Spleen (tissue), 7 donors: ENCODE results near the gene PPP1R9B.

ENCODE experiments used
- POLR2AphosphoS5 ChIP-seq, 3 donors: sonication (generic); formaldehyde crosslinking; IDR thresholded peaks; one replicate each; pipeline ENCODE4 v1.5.1; 2017; ENCODE audit warnings: antibody characterized with exemption in 3 of 3
- TF ChIP-seq, protein P1 (sequence below), 11 experiments: fragments of 200-600 bp in 7 of 11; fragments of 450-650 bp in 4 of 11; sonication (generic) in 4 of 11; IDR thresholded peaks in 8 of 11; conservative IDR thresholded peaks in 3 of 11; 1 replicate in 7 of 11; 2 replicates in 4 of 11; pipeline versions ENCODE4 v1.4.0 to v1.8.0; 2016 to 2021; ENCODE audit warnings: antibody characterized with exemption in 11 of 11, inconsistent platforms in 4 of 11, mild to moderate bottlenecking in 1 of 11
- donor health status: DM: no; HTN: no; CAD: no; lungs with moderate emphysema.
- donor health status: DM: no; HTN: no; CAD: no.
- donor health status: DM: no; HTN: no; CAD: no.

DNA sequence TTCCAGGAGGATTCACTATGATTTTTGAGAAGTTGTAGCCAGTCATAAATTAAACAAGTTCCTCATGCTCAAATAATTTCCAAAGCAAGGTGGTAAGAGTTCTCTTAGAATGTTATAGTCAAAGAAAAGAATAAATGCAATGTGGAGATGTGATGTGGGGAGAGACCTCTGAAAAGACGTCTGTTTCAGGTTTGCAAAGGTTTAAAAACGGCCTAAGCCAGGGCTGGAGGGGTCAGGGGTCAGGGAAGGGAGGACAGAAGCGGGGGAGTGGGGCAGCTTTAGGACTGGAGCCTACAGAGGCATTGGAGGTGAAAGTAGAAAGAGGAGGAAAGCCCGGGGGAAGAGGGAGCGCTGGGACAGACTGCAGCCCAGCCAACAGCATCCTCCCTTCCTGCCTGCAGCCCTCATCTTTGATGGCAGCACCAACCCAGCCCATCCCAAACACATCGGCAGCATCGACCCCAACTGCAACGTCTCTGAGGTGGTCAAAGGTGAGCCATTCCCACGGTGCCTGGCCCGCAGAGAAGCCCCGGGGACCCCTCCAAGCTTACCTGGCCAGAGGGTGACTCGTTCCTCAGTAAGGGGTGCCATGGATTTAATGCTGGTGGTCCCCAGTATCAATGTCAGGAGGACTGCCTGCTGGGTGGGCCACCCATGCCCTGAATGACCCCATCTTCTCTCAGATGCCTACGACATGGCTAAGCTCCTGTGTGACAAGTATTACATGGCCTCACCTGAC is 43.9 kb downstream of the PPP1R9B start:
- TF ChIP-seq POLR2AphosphoS5 (IDR thresholded peaks at IDR 0.05): no peak
- TF ChIP-seq, protein P1, sequence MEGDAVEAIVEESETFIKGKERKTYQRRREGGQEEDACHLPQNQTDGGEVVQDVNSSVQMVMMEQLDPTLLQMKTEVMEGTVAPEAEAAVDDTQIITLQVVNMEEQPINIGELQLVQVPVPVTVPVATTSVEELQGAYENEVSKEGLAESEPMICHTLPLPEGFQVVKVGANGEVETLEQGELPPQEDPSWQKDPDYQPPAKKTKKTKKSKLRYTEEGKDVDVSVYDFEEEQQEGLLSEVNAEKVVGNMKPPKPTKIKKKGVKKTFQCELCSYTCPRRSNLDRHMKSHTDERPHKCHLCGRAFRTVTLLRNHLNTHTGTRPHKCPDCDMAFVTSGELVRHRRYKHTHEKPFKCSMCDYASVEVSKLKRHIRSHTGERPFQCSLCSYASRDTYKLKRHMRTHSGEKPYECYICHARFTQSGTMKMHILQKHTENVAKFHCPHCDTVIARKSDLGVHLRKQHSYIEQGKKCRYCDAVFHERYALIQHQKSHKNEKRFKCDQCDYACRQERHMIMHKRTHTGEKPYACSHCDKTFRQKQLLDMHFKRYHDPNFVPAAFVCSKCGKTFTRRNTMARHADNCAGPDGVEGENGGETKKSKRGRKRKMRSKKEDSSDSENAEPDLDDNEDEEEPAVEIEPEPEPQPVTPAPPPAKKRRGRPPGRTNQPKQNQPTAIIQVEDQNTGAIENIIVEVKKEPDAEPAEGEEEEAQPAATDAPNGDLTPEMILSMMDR (IDR thresholded peaks at IDR 0.05 in 8 of 11, conservative IDR thresholded peaks at IDR 0.05 in 3 of 11): no peak
